Activated CD4-positive, alpha-beta T cell treated with anti-CD3 and anti-CD28 coated beads, Interleukin-10, Interleukin-2, amounts not matched to agents 100 ng/mL and 50 ng/mL, durations not matched to agents 16 hours and 8 hours (primary cell): Measurements from ENCODE around the gene CATSPER3.

Source experiments
- DNase-seq: peaks from one replicate; pipeline ENCODE4 v3.0.0-alpha.2; 2020

Gene CATSPER3

DNA sequence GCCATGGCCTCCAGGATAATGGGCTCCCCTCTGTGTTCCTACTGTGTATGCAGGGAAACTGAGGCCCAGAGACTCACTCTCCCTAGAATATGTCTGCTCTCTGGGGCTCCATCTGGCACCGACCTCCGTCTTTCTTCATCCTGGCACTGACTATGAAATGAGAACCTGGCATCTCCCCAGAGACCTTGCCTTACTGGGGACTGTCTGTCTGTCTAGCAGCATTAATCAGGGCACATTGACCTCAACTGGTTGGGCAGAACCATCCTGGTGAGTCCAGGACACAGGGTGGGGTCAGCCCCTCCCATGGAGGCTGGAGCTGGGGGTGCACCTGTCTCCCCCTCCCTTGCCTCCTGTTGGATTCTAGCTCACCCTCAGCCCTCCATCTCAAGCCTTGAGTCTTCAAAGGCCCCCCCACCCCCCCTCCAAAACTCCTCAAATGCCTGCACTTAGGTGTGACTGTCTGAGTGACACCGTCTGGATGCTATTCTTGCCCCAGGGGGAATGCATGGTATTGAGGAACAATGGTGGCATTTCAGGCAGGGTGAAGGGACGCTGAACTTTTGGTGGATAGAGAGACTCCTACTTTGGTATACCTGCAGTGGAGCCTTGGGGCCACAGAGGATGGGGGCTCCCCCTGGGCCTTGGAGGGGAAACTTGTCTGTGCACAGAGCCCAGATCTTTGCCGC lies 79.1 kb downstream of the CATSPER3 start:
- DNase-seq = no peak

GRCh38 chr5:135047347-135047695 lies 79.6 kb downstream of the CATSPER3 start:
- no peak for DNase-seq

DNA sequence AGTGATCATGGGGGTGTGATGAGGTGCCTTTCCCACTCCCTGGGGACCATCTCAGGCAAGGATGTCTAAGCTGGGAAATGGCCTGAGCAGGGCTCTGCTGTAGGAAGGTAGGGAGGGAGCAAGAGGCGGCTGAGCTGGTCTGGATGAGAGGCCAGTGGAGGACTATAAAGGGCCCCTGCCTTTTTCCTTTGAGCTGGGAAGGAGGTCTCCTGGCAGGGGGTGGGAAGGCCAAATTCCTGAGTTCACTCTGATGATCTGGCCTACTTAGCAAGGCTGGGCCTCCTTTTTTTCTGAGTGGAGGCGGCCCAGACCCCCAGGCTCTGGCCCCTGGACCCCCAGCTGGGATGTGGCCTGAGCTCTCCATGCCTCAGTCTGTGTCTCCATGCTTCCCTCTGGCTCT lies 80.6 kb downstream of the CATSPER3 start:
- DNase-seq = no peak

- no peak for DNase-seq
These were observed 81.2 kb downstream of the CATSPER3 start for GRCh38 chr5:135048930-135049329.

DNA sequence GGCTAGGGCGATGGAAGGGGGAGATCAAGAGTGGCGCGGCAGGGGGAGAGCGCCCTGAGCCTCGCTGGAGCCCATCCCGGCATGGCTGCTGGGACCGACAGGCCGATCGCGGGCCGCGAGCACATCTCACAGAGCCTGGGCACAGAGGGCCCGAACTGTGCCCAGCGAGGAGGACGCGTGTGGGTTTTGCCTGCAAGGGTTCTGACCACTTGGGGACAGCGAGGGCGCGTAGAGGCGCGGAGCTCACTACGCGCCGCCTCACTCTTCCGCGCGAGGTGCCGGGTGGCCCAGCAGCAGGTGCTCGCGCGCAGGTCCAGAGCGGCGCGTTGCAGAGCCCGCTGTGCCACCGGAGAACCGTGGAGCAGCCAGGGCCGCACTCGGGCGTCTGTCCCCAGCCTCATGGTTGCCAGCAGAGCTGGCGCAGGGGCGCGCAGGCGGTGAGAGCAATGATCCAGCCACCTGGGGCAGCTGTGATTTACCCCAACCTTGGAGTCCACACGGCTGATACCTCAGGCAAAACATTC lies 82.6 kb downstream of the CATSPER3 start:
- DNase-seq = no peak

- no peak for DNase-seq
These were observed 83.7 kb downstream of the CATSPER3 start for GRCh38 chr5:135051399-135051798.

GRCh38 chr5:135051872-135052271 lies 84.2 kb downstream of the CATSPER3 start:
- no peak for DNase-seq

DNA sequence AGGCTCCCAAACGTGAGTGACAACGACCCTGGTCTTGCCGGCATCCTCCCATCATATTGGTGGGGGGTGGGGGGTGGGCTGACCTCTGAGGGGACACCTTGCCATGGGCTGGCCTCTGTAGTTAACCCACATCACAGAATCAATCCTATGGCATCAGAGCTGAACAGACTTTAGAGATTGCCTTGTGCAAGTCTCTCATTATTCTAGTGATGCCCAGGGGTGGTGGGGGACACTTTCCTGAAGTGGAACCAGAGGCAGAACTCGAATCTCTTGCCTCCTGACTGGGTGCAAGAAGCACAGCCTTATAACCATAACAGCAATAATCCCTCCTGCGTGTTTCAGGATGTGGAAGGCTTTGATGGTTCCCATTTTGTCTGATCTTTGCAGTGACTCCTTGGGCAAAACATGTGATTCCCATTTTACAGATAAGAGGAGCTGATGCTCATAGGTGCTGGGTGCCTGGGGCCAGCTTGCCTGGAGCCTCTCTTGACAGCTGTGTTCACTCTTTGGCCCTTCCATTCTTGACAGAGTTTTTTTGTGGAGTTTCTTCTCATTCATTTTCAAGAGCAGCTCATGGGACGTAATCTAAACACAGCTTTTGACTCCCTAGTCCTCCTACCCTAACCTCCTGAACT lies 84.9 kb downstream of the CATSPER3 start:
- DNase-seq = no peak

GRCh38 chr5:135053278-135053677 lies 85.6 kb downstream of the CATSPER3 start:
- no peak for DNase-seq

DNA sequence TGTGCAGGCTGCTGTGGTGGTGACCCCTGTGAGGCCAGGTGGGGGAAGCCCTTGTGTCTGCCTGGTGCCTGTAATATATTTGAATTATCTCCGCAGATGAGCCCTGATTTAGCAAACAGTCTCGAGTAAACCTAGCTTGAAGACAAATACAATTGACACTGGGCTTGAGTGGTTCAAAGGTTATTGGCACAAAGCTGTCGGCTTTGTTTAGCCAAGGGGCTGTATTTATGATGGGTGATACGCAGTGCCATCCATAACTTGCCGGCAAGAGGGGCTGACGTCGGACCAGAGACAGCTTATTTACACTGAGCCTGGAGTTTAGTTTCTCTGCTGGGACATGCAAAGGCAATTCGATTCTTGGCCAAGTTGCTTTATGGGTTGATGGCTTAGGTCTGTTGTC lies 86.3 kb downstream of the CATSPER3 start:
- no peak for DNase-seq

DNA sequence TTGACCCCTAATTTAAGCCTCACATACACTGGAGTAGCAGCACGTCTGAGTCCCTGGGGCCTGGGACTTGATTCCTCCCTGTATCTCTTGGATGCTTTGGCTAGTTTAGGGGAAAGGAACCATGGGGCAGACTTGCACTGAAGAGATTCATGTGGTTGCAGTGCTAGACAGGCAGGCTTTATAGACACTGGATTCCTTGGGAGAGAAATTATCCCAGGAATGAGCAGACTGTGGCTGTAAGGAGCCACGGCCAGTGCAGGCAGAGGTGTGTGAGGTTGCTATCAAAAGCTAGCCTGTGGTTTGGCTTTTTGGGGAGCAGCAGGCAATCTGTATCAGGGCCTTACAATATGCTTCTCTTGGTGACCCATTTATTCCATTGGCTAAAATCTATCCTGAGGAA lies 86.8 kb downstream of the CATSPER3 start:
- DNase-seq = no peak

- DNase-seq = no peak
These were observed 87.7 kb downstream of the CATSPER3 start for GRCh38 chr5:135055396-135055795.

GRCh38 chr5:135056316-135057030 lies 88.8 kb downstream of the CATSPER3 start:
- no peak for DNase-seq

DNA sequence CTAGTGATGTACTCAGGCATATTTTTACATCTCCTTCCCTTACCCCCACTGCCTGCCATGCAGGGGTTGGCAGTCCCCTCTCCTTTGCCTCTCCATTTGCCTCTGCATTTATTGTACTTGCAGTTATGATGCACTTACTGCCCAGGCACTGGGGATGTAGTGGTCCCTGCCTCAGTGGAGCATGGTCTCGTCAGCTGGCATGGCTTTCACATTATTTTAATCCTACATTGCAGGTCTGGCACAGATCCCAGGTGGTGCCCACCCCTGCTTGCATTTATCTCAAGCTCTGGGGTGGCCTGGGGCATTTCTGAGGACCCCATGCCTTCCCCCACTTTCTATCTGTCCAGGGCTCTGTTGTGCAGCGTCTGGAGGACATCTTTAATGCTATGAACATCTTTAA lies 89.5 kb downstream of the CATSPER3 start:
- no peak for DNase-seq

- no peak for DNase-seq
These were observed 90.6 kb downstream of the CATSPER3 start for GRCh38 chr5:135058331-135058732.

- no peak for DNase-seq
These were observed 91.6 kb downstream of the CATSPER3 start for GRCh38 chr5:135059000-135059923.

- DNase-seq = no peak
These were observed 92.3 kb downstream of the CATSPER3 start for GRCh38 chr5:135060021-135060420.

- no peak for DNase-seq
These were observed 93.3 kb downstream of the CATSPER3 start for GRCh38 chr5:135061001-135061400.
